HUES48 (cell line): Measurements from ENCODE around the gene AGTRAP.

Experiments used
- H3K27ac ChIP-seq: one replicate; pipeline ENCODE4 v1.7.0; 2013; ENCODE audit warnings: low read depth, low read length, inconsistent platforms
- H3K27me3 ChIP-seq: 2 replicates; pipeline ENCODE4 v1.6.1; 2013; ENCODE audit warnings: mild to moderate bottlenecking, low read length; ENCODE audit not compliant: control insufficient read depth, insufficient read depth
- H3K36me3 ChIP-seq: 2 replicates; pipeline ENCODE4 v1.6.1; 2013; ENCODE audit warnings: low read length; ENCODE audit not compliant: control insufficient read depth, insufficient read depth
- H3K4me1 ChIP-seq: 2 replicates; pipeline ENCODE4 v1.6.1; 2013; ENCODE audit warnings: mild to moderate bottlenecking, low read length; ENCODE audit not compliant: control insufficient read depth, insufficient read depth
- H3K4me3 ChIP-seq: 2 replicates; pipeline ENCODE4 v1.5.1; 2013; ENCODE audit warnings: mild to moderate bottlenecking, low read depth, low read length
- H3K9ac ChIP-seq: 2 replicates; pipeline ENCODE4 v1.6.1; 2013; ENCODE audit warnings: mild to moderate bottlenecking, low read depth, low read length, moderate library complexity
- H3K9me3 ChIP-seq: 2 replicates; pipeline ENCODE4 v1.6.1; 2013; ENCODE audit warnings: low read length; ENCODE audit not compliant: control insufficient read depth, insufficient read depth

AGTRAP gene

DNA sequence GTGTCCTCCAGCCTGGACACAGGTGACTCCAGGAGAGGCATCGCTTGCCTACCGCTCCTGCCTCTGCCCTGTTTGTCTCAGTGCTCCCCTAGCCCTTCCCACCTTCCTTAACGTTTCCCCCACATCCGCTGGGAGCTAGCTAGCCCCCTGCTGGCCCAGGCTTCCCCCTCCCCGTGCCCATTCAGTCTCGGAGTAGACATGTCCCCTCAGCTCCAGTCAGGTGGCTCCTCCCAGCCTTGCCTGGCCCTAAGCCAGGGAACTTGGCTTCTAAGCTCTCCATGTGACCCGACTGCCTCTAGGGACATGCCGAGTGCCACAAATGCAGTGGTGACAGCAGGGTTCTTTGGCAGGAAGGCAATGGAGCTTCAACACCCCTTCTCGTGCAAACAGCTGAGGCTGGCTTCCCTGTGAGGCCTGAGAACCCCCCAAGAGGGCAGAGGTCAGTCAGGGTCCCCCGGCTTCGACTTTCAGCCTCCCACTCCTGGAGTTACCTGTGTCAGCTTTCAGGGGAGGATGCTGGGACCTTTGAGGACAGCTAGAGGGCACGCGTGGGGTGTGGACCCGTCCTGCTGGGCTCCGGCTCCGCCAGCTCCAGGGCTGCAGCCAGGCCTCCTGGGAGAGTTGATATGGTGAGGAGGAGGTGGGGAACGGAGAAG lies 28.2 kb upstream of the AGTRAP start:
- Histone ChIP-seq H3K4me3 (no peak overlapping the region), H3K9ac (no peak overlapping the region), H3K27ac (no peak overlapping the region), H3K27me3 (no peaks in the 10 kb centered on the region), H3K36me3 (peaks cover 11% of the 10 kb centered on the region; the same call in 1 of the 2 replicates), H3K4me1 (peaks cover 34% of the 10 kb centered on the region), H3K9me3 (no peaks in the 10 kb centered on the region)

DNA sequence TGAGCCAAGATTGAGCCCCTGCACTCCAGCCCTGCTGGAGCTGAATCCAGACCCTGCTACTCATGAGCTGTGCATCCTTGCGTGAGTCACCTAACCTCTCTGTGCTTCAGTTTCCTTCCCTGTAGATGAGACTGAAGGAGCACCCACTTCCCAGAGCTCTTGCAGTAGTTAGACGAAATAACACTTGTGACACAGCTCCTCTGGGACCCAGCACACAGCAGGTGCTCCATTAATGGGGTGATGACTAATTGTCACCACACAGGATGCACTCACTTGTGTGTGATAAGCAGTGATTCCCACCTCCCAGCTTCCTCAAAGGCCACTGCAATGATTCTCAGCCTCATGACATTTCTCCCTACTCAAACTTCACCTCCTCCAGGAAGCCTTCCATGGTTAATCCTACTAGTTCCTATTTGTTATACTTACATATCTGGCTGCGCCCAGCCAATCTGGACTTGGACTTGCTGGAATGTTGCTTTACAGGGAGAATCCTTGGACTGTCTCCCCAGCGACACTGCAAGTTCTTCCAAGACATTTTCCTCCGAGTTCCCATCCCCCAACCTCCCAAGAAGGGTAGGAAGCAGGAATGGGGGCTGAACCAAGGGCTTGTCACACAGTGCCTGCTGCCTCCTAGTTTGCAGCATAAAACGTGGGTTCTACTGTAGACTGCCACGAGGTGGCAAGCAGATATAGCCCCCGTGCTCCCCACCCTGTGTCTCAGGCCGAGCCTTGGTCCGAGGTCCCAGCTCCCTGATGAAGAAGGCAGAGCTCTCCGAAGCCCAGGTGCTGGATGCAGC lies 27.2 kb upstream of the AGTRAP start:
- Histone ChIP-seq H3K9ac (no peak overlapping the region), H3K4me1 (peaks cover 32% of the 10 kb centered on the region), H3K4me3 (no peak overlapping the region), H3K27me3 (no peaks in the 10 kb centered on the region), H3K9me3 (no peaks in the 10 kb centered on the region), H3K36me3 (peaks cover 13% of the 10 kb centered on the region; the same call in 1 of the 2 replicates), H3K27ac (no peak overlapping the region)

DNA sequence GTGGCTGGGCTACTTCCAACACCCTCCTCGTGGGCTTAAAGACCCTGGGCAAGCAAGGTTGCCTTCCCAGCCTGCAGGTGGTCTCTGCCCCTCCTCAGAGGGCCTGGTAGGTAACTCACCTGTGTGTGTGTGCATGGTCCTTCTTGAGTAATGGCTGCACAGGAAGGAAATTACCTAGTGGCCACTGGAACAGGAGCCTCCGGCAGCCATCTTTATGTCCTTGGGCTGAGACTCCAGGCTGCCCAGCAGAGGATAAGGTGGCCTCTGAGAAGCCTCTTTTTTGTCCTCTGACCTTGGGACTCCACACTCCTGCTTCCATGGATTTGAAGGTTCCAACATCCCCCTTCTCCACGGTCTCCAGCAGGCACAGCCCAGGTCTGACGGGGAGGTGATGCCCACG lies 24.4 kb upstream of the AGTRAP start:
- Histone ChIP-seq H3K9ac (no peak overlapping the region), H3K4me1 (peaks cover 12% of the 10 kb centered on the region), H3K27ac (no peak overlapping the region), H3K9me3 (no peaks in the 10 kb centered on the region), H3K27me3 (no peaks in the 10 kb centered on the region), H3K4me3 (no peak overlapping the region), H3K36me3 (peaks cover 25% of the 10 kb centered on the region; the same call in 1 of the 2 replicates)

DNA sequence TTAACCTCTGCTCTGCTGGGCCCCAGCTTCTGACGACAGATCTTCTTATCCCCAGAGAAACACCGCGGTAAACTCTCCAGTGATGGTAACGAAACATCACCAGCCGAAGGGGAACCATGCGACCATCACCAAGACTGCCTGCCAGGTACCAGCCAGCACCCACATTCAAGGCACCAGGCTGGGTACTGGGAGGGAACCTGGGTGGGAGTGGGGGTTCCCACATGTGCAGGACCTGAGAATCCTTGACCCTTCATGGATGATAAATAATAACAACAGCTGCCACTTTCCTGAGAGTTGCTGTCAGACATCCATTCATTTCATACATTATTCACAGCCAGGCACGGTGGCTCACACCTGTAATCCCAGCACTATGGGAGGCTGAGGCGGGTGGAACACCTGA lies 23.7 kb upstream of the AGTRAP start:
- Histone ChIP-seq H3K9ac (no peak overlapping the region), H3K27me3 (no peaks in the 10 kb centered on the region), H3K4me3 (no peak overlapping the region), H3K4me1 (peaks cover 10% of the 10 kb centered on the region), H3K9me3 (no peaks in the 10 kb centered on the region), H3K36me3 (peaks cover 25% of the 10 kb centered on the region; the same call in 1 of the 2 replicates), H3K27ac (no peak overlapping the region)

DNA sequence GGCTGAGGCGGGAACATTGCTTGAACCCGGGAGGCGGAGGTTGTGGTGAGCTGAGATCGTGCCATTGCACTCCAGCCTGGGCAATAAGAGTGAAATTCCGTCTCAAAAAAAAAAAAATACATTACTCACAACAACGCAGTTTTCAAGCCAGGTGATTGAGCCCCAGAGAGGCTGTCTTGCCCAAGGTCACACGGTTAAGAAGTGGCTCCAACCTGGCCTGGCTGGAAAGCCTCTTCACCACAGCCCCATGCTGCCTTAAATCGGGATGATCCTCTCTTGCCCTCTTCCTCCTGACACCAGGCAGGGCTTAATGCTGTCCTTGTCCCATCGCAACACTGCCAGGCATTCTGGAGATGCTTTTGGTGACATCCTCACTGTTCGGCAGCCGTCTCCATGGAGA lies 22.8 kb upstream of the AGTRAP start:
- Histone ChIP-seq H3K27me3 (no peaks in the 10 kb centered on the region), H3K4me1 (0 out of 2 replicates have a peak, but pooled peaks cover 3% of the 10 kb centered on the region), H3K9ac (no peak overlapping the region), H3K27ac (no peak overlapping the region), H3K4me3 (no peak overlapping the region), H3K36me3 (peaks cover 25% of the 10 kb centered on the region; the same call in 1 of the 2 replicates), H3K9me3 (no peaks in the 10 kb centered on the region)

DNA sequence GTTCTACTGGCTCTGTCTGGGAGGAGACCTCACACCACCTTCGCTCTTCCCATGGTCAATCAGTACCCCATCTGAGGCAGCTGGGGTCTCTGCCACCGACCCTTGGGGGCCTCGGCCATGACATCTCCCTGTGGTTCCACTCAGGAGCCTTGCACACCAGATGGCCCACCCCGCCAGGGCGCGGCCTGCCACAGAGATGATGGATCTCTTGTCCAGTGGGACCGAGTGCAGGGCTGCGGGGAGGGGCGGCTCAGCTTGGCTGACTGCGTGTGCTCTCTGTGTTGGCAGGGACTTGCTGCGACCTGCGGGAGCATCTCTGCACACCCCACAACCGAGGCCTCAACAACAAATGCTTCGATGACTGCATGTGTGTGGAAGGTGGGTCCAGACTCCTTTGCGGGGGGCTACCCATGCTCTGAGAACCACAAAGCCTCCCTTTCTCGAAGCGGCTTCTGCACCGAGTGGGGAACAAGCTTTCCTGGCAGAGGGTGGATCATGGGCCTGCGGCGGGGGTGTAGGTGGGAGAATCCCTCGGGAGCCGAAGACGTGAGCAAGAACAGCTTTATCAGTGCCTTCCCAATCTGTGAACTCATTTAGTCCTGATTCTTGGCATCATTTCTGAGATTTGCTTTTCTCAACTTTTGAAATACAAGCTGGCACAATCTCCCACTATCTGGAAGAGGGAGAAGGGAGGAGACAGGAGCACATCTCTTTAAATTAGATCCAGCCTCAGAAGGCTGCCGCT lies 20.9 kb upstream of the AGTRAP start:
- Histone ChIP-seq H3K4me3 (no peak overlapping the region), H3K4me1 (no peaks in the 10 kb centered on the region), H3K36me3 (peaks cover 26% of the 10 kb centered on the region; the same call in 1 of the 2 replicates), H3K27ac (no peak overlapping the region), H3K9me3 (no peaks in the 10 kb centered on the region), H3K9ac (no peak overlapping the region), H3K27me3 (no peaks in the 10 kb centered on the region)

DNA sequence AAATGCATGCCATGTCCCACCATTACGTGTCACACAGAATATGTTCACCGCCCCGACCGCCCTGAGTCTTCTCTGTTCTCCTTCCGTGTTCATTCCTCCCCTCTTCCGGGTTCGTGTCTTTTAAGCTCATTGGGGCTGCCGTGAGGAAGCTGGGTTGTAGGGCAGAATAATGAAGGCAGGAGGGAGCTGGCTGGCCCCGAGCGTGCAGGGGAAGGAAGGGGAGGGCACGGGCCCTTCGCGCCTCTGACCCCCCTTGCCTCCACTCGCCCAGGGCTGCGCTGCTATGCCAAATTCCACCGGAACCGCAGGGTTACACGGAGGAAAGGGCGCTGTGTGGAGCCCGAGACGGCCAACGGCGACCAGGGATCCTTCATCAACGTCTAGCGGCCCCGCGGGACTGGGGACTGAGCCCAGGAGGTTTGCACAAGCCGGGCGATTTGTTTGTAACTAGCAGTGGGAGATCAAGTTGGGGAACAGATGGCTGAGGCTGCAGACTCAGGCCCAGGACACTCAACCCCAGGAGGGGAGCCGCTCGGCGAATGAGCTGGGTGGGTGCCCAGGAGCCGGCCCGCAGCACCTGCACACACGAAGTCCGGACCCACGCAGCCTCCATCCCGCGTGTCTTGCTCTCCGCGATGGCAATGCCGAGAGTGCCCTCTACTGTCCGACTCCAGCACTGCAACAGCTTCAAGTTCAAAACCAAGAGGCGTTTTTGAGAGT lies 16.5 kb upstream of the AGTRAP start:
- H3K9ac ChIP-seq, result no peak overlapping the region
- H3K27me3 ChIP-seq, result no peaks in the 10 kb centered on the region
- H3K9me3 ChIP-seq, result no peaks in the 10 kb centered on the region
- H3K36me3 ChIP-seq, result peaks cover 23% of the 10 kb centered on the region; the same call in 1 of the 2 replicates
- H3K4me1 ChIP-seq, result no peaks in the 10 kb centered on the region
- H3K27ac ChIP-seq, result peak overlapping the region; percentile 2
- H3K4me3 ChIP-seq, result peak overlapping the region; percentile 3; the same call in 1 of the 2 replicates

DNA sequence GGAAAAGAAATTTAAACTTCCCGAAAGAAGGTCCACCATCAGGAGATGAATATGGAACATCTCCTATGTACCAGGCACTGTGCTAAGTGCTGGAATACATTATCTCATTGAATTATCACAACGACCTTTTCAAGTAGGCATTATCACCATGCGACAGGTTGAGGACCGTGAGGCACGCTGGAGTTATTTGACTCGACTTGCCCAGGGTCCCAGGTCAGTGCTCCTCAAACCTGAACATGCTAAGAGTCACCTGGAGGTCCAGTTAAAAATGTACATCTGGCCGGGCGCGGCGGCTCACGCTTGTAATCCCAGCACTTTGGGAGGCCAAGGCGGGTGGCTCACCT lies 15.9 kb upstream of the AGTRAP start:
- peaks cover 20% of the 10 kb centered on the region; the same call in 1 of the 2 replicates for H3K36me3 ChIP-seq
- no peak overlapping the region for H3K4me3 ChIP-seq
- H3K27ac ChIP-seq, result no peak overlapping the region
- H3K4me1 ChIP-seq, result peaks cover 2% of the 10 kb centered on the region; the same call in 1 of the 2 replicates
- no peak overlapping the region for H3K9ac ChIP-seq
- H3K27me3 ChIP-seq, result no peaks in the 10 kb centered on the region
- H3K9me3 ChIP-seq, result no peaks in the 10 kb centered on the region

DNA sequence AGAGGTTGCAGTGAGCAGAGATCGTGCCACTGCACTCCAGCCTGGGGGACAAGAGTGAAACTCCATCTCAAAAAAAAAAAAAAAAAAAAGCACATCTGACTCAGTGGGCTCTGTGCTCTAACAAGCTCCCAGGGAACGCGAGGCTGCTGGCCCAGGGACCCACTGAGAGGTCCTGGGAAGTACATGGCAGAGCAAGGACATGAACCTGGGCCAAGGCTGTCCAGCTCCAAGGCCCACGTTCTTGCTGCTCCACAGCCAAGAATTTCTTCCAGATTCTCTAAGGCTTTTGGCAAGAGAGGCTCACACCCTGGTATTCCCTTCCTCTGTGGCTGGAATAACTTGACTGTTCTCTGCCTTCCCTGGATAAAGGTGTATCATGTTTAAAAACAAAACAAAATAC lies 15.4 kb upstream of the AGTRAP start:
- Histone ChIP-seq H3K4me1 (peaks cover 7% of the 10 kb centered on the region), H3K9ac (no peak overlapping the region), H3K36me3 (peaks cover 17% of the 10 kb centered on the region; the same call in 1 of the 2 replicates)

DNA sequence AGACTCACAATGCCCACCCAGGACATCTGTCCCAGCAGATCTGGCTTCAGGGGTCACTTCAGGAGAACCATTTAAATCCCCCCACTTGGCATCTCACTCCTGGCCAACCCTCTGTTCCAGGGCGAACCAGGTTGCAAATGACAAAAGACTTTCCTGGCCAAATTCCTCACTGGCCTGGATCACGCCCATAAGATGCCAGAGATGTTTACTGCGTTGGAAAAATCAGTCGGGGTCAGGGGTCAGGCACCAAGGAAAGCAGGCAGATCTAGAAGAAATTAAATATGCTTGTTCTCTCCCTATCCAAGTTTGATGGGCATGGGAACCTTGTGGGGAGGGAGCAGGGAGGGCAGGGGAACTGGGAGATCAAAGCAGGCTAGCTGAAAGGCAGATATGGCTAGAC lies 14.6 kb upstream of the AGTRAP start:
- Histone ChIP-seq H3K4me3 (no peak overlapping the region), H3K27ac (no peak overlapping the region), H3K9ac (no peak overlapping the region), H3K36me3 (peaks cover 12% of the 10 kb centered on the region; the same call in 1 of the 2 replicates), H3K9me3 (no peaks in the 10 kb centered on the region), H3K4me1 (peaks cover 12% of the 10 kb centered on the region), H3K27me3 (no peaks in the 10 kb centered on the region)

More for the DNA sequence above, 15.4 kb upstream of the AGTRAP start:
- no peaks in the 10 kb centered on the region for H3K27me3 ChIP-seq
- H3K9me3 ChIP-seq, result no peaks in the 10 kb centered on the region
- H3K4me3 ChIP-seq, result no peak overlapping the region
- H3K27ac ChIP-seq, result no peak overlapping the region
